NCI-H146 (cell line): ENCODE measurements around the gene DNAJC1.
"Not testable (repeated sequence)": the region's sequence is repeated elsewhere in the genome, so short reads cannot be mapped to it uniquely, and the experiment has no call there.

Experiments
- DNase-seq: peaks from one replicate; lab custom pipeline; 2025; lab: John Stamatoyannopoulos, UW

DNAJC1 gene

DNA sequence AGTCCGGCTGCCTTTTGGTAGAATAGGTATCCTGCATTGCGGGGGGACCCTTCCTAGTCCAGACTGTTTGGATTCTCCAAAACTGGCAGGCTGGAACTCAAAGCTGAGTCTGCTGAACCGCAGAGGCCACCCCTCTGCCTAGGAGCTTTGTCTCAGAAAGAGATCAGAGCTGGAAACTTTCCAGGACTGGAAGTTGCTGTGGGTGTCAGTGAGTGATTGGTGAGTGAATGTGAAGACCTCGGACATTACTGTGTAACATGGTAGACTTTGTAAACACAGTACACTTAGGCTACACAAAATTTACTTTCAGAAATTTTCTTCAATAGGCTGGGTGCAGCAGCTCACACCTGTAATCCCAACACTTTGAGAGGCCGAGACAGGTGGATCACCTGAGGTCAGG, 103.8 kb downstream of the DNAJC1 start:
- no peak for DNase-seq

- no peak for DNase-seq
Measured at GRCh38 chr10:21895932-21896331, 107.6 kb downstream of the DNAJC1 start.

GRCh38 chr10:21894648-21895342, 108.7 kb downstream of the DNAJC1 start:
- DNase-seq = no peak

DNA sequence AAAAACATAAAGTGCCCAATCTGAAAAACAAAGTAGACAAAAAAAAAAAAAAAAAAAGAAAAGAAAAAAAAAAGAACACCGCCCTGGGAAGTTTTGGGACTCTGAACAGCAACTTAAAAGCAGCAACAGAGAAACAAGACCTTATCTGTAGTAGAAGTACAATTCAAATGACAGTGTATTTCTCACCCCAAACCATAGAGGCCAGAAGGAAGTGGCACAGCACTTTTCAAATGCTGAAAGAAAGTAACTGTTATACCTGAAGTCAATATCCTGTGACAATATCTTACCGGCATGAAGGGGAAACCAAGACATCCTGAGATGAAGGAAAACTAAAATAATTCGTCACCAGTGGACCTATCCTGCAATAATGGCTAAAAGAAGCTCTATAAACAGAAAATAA, 112.1 kb downstream of the DNAJC1 start:
- DNase-seq = no peak

DNA sequence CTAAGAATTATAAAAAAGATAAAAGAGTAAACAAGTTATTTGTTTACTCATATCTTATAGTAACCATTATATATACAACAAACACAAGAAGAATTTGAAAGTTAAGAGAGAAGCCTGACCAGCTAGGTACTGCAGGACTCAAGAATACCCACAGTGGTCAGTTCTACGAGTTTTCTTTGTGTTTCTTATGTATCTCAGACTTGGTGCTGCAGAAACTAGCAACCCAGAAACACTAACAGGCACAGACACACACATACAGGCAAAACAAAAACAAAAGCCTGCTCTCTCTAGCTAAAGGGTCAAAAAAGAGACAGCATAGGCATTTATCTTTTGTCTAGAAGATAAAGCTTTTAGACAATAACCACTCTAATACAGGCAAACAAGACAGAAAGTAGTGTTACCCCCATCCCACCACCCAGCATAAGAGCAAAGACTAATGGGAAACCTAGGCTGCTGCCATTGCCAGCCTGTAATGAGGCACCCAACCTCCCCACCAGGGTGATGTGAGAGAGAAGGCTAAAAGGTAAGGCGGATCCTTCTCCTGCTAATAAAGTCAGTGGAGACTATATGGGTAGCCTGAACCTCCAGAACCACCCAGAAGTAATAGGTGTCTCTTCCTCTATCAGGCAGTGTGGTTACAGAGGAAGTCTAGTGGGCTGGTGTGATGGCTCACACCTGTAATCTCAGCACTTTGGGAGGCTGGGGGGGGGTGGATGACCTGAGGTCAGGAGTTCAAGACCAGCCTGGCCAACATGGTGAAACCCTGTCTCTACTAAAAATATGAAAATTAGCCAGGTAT, 113.9 kb downstream of the DNAJC1 start:
- DNase-seq = no peak

DNA sequence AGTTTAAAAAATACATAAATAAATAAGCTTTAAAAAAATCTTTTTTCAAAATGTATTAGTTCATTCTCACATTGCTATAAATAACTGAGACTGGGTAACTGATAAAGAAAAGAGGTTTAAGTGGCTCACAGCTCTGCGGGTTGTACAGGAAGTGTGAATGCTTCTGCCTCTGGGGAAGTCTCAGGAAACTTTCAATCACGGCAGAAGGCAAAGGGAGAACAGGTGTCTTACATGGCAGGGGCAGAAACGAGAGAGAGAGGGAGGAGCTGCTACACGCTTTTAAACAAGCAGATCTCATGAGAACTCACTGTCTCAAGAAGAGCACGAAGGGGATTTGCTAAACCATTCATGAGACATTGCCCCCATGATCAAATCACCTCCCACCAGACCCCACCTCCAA, 114.6 kb downstream of the DNAJC1 start:
- no peak for DNase-seq

DNA sequence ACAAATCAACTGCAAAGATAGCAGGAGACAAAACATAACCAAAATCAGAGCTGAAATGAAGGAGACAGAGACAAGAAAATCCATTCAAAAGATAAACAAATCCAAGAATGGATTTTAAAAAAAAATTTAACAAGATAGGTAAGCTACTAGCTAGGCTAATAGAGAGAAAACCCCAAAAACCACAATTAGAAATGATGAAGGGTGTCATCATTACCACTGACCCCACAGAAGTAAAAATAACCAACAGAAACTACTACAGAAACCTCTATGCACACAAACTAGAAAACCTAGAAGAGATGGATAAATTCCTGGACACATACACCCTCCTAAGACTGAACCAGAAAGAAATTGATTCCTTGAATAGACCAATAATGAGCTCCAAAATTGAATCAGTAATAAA, 117.6 kb downstream of the DNAJC1 start:
- no peak for DNase-seq

GRCh38 chr10:21873198-21873597, 130.3 kb downstream of the DNAJC1 start:
- DNase-seq = no peak

- DNase-seq = not testable (repeated sequence)
Measured at GRCh38 chr10:21872771-21873170, 130.8 kb downstream of the DNAJC1 start.

DNA sequence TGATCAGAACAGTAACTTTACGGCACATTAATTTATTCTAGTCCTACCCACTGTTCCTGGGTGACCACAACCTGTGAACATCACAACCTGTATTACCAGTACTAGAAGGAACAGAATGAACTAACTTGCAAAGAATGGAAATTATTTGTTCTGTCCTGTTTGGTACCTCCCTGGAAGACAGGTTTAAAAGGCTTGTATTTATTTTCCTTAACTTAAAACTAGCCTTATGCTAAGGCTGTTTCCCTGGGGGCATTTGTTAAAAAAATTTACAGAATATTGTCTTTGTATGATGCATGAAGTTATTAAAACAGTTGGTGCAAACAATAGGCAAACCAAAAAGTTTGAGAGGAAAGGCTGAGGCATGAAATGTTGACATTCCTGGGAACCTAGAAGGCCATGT, 132.7 kb downstream of the DNAJC1 start:
- DNase-seq = no peak

DNA sequence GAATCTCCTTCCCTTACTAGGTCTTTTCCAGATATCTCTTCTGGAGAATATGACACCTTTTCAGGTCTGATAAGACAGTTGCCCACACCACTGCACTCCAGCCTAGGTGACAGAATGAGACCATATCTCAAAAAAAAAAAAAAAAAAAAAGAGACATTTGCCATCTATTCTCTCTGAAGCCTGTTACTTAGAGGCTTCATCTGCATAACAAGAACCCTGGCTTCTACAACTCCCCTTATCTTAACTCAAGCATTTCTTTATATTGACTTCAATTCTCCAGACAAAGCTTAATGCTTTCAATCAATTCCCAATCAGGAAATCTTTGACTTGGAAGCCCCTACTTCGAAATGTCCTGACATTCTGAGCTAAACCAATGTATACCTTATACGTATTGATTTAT, 134.4 kb downstream of the DNAJC1 start:
- not testable (repeated sequence) for DNase-seq

DNA sequence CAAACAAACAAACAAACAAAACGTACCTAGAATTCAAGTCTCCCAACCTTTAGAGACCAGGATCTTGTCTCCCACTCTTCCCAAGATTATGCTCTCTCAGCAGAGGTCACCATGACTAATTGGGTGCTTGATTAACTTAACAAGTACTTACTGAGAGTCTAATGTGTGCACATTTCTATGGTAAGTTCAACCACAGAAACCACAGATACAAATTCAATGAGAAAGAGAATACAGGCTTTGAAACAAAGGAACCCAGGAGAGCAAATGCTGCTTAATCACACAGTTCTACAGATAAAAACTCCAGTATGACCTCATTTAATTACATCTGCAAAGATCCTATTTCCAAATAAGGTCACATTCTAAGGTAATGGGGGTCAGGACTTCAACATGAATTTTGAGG, 142.8 kb downstream of the DNAJC1 start:
- peak; percentile 66 for DNase-seq

GRCh38 chr10:21858455-21858854, 145.1 kb downstream of the DNAJC1 start:
- DNase-seq = no peak

GRCh38 chr10:21849607-21850006, 153.9 kb downstream of the DNAJC1 start:
- no peak for DNase-seq

GRCh38 chr10:21843645-21844044, 159.9 kb downstream of the DNAJC1 start:
- no peak for DNase-seq

- DNase-seq = not testable (repeated sequence)
Measured at GRCh38 chr10:21841273-21841672, 162.3 kb downstream of the DNAJC1 start.

GRCh38 chr10:21837487-21837886, 166.0 kb downstream of the DNAJC1 start:
- not testable (repeated sequence) for DNase-seq

- not testable (repeated sequence) for DNase-seq
Measured at GRCh38 chr10:21834574-21834973, 169.0 kb downstream of the DNAJC1 start.

DNA sequence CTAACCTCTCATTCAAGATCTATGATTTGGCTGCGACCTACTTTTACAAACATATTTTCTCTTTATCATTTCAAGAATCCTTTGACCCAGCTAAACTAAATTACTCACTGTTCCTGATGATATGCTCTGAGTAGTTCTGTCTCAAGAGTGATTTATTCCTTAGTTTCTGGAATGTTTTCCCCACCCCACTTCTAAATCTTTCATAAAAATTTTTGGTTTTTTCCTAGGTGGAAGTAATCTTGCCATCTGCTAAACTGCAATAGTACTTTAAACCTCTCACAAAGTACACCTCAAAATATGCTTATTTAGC, 170.8 kb downstream of the DNAJC1 start:
- DNase-seq = no peak

GRCh38 chr10:21831986-21832820, 171.3 kb downstream of the DNAJC1 start:
- DNase-seq = no peak

DNA sequence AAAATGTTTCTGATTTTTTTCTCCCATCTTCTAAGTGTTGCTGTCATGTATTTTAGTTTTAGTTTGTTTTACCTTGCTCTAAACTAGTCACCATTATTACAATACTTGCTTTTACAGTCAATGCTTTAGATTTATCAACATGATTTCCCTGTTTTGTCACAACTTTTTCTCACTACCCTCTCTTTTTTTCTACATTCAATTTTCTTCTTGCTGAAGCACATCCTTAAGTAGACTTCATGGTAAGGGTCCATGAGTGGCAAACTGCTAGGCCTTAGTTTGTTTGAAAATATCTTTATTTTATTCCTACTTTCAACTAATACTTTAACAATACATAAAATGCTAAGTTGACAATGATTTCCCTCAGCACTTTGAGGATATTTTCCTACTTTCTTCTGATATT, 173.5 kb downstream of the DNAJC1 start:
- no peak for DNase-seq

- DNase-seq = no peak
Measured at GRCh38 chr10:21827308-21827707, 176.2 kb downstream of the DNAJC1 start.

GRCh38 chr10:21826725-21827124, 176.8 kb downstream of the DNAJC1 start:
- DNase-seq = no peak
